ENCODE measurements around the gene RCSD1.

RCSD1 gene

DNA sequence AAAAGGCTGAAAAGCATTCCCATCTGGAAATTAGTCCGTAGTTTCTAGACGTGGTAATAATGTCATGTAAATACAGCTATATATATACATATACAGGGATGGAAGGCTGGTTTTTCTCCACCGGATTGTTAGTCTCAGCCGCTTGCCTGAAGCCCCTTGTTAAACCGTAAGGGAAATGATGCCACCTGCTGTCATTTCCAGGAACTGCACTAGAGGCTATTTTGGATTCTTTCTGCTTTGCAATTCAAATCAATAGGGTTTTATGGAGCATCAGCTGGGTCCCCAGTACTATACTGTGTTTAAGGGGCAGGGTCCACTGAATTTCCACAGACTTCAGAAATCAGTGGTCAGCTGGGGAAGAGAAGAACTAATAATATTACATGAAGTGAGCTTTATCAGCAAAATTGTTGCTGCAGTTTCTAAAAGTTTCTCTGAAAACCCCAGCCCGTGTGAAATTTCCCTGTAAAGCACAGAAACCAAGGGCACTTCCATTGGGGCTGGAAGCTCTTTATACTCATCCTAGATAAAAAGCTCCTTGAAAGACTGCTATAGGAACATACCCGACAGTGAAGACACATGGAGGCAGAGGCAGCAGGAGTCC, 58.0 kb downstream of the RCSD1 start:
- peak; percentile 83 for DNase-seq (ENCODE audit: low spot score)

DNA sequence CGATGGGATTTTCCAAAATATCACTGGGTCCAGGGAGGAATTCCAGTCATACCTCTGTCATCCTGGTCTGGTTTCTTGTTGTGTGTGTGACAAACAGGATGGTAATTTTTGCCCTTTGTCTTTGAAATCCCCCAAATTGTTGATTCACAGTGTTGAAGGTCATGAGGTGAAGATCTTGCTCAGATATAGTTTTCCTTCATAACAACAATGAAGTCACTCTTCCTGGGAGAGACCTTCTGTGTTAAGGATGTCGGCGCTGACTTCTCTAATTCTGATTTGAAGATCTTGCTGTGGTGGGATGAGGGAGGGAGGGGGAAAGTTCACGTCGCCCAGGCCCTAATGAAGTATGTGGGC, 59.5 kb downstream of the RCSD1 start:
- peak; percentile 39 for DNase-seq (ENCODE audit: low spot score)

DNA sequence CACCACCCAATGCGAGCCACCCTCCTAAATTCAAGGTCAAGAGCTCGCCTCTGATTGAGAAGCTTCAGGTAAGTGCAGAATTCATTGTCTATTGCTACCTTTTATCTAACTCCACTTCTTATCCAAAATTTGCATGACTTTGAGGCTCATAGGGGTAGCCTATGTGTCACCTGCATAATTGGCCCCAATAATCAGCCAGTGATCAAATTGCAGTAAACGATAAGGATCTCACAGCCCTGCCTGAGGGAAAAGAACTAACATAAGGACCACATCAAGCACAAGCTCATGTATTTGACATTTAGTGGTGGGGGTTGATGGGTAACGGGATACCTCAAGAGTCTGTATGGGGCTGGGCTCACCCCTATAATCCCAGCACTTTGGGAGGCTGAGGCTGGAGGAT, 60.0 kb downstream of the RCSD1 start:
- DNase-seq (ENCODE audit: low spot score), result no peak

DNA sequence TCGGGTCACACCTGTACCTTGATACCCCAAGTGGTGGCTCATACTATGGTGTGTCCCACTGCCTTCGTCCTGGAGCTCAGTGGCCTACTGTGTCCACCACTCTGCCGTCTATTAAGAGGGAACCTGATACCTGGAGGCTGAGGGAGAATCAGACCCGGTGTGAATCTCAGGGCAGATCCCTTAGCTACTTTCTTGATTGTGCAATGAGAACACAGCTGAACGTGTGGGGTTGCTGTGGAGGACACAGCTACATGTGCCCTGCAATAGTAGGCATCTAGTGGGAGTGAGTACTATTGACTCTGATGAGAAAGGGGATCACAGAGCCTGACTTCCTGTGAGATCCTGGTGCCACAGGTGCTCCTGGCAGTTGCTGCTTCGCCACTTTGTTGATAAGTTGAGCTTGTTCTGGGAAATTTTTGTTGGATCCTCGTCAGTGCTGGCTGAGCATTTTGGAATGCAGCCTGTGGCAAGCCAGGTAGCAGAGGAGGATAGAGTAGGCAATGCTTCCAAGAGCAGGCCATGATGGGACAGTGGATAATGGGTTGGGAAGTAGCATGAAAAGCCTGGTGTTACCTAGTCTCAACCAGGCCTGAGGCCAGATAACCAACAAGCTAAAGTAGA, 63.5 kb downstream of the RCSD1 start:
- no peak for DNase-seq (ENCODE audit: low spot score)

DNA sequence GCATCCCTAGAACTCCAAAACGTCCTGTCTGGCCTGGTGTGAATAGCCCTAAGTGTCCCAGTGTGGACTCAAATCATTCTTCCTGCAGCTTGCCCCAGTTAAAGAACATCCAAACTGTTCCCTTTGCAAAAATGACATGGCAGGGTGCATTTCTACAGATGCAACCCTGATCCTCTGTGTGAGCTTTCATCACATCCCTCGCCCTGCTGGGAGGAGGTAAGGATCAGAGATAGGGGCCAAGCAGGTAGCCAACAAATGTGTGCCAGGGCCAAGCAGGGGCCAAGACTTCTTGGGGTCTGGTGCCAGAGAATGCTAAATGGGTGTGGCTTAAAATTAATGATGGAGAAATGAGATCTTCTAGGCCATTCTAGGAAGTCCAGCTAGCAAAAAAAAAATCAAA, 64.7 kb downstream of the RCSD1 start:
- DNase-seq (ENCODE audit: low spot score), result no peak

DNA sequence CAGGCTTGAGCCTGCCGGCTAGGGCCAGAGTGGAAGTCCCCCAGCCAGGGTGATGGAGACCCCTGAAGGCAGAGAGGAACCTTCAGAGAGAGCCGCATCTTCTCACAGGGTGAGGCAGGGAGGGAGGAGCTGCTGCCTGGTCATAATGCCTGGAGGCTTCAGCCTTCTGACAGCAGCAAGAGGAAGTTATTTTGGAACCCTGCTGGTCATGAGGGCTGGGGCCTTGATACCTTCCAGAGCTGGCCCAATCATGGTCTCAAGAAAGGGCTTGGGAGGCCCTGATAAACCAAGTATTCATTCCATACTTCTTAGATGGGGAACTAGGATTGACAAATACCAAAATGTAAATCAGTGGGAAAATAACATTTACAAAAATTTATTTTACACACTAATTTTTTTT, 65.1 kb downstream of the RCSD1 start:
- DNase-seq (ENCODE audit: low spot score), result no peak

DNA sequence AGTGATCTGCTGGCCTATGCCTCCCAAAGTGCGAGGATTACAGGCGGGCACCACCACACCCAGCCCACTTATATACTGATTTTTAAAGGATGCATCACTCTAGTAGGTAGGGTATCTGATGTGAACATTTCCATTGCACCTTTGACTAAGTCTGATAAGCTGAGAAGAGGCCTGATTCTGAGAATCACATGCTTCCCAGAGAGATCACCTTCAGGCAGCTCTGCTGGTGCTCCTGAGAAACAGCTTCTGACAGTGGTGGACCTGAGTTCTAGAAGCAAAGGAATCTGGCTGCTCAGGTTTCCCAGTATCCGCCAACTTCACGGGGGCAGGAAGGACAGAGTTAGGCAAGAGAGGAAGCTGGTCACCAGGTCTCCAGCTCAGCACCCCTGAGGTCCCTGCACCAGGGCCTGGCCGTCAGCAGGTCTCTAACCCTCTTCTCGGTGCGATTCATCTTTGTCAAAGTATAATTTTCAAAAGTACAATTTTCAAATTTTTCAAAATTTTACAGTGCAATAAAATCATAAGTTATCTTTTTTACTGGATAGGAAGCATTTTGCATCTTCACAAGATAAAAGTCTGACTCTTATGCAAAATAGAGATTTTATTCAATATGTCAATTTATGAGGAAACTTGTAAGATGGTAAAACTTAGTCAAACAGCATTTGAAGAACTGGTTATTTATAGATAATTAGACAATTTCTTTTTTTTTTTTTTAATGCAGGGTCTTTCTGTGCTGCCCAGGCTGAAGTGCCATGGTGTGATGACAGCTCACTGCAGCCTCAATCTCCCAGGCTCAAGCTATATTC, 65.9 kb downstream of the RCSD1 start:
- DNase-seq (ENCODE audit: low spot score), result no peak

DNA sequence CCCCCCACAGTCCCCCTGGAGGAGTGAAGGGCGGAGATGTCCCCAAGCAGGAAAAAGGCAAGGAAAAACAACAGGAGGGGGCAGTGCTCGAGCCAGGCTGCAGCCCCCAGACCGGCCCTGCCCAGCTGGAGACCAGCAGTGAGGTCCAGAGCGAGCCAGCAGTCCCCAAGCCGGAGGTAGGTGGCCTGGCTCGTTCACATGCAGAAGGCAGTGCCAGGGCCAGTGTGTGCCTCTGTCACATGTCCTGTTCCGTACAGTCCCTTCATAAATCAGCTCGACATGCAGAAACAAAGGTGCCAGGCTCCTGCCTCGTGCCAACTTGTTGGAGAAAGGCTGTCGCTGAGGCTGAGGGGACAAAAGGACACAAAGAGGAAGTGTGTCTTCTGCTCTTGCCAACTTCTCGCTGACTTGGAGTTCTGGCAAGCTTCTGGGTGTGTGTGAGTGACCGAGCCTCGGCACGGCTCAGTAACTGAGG, 67.7 kb downstream of the RCSD1 start:
- no peak for DNase-seq (ENCODE audit: low spot score)

DNA sequence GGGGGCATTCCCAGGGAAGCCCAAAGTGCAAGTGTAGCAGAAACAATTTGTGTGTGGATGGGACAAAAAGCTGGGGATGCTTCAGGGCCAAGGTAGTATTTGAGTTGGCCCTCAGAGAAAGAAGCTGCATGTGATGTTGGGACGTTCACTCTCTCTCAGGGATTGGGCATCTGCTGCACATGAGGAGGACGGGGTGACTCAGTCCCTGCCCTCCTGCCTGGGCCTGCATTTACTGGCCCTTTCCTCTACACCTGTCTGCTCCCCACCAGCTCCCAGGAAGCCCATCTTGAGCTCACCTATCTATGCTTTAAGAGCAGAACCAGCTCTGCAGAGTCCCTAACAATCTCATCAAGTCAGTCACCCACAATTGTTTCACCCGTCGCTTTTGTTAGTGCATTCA, 68.3 kb downstream of the RCSD1 start:
- DNase-seq (ENCODE audit: low spot score), result no peak

DNA sequence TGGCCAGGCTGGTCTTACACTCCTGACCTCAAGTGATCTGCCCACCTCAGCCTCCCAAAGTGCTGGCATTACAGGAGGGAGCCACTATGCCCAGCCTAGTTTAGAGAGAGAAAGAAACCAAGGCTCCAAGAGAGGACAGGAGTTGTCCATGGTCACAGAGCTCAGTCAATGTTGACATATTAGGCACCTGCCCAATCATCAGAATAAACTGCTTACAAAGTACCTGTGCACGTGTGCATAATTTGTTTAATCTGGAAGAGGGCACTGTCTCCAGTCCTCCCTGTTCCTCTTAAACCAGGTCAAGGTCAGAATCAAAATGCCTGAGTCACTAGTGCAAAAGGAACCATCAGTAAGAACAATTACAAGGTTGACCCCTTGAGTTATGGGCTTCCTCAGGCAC, 71.5 kb downstream of the RCSD1 start:
- DNase-seq (ENCODE audit: low spot score), result no peak

DNA sequence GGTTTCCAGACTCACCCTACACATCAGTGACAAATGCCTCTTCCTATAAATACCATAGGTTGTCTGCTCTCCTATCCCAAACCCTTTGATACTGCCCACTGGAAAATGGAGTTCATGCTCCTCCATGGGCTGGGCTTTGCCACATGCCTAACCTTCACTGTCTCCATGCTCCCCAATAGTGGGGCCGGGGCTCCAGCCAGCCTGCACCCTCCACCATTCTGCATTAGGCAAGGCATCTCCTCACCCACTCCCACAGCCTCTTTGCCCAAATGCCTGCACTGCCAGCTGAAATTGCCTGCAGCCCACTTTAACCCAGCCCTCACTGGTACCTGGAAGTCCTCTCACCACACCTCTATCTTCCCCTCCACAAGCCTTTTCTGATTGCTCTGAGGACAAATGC, 73.5 kb downstream of the RCSD1 start:
- no peak for DNase-seq (ENCODE audit: low spot score)

DNA sequence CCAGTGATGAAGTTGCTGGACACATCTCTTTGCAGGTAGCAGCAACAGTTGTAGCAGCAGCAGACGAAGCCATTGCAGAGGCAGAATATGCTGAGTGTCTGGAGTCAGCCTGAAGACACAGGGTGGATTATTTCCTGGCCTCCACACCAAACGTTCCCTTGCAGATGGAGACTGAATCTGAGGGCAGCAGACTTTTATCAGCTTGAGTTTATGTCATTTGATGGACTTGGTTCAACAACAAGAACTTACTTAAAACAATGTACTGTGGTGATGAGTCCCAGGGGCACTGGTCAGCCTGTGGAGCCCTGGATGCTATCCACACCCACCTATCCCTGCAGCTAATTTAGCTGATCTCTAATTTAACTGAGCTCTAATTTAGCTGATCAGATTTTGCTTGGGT, 74.7 kb downstream of the RCSD1 start:
- DNase-seq (ENCODE audit: low spot score), result no peak

DNA sequence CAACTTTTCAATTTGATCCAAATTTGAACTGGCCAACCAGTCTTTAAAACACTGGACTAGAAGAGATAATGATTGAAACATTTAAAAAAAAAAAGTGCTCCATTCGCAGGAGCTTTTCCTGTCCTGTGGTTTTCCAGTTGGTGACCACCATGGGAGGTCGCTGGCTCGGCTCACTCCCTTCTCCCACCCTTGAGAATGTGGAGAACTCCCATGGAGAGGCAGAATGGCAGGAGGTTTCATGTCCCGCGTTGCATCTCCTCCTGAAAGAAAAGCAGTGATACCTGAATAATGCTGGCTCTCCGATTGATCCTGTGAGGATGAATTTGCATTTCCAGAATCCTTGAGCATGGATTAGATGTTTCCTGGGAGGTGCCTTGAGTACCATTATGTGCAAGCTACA, 75.2 kb downstream of the RCSD1 start:
- no peak for DNase-seq (ENCODE audit: low spot score)

DNA sequence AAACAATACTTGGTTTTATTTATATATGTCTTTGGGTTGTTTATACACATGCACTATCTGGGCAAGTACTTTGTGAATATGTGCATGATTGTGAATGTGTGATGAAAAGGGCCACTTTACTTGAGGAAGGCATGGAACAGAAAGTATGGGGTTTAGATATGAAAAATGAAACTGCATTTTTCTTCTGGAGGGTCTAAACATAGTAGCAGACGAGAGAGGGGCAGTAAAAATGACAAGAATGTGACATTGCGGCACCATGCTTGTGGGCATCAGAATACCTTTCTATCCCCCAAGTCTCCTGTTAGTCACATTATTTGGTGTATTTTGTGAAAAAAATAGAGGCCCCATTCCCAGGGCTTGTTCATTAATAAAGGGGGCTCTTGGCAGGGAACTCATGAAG, 76.3 kb downstream of the RCSD1 start:
- no peak for DNase-seq (ENCODE audit: low spot score)

DNA sequence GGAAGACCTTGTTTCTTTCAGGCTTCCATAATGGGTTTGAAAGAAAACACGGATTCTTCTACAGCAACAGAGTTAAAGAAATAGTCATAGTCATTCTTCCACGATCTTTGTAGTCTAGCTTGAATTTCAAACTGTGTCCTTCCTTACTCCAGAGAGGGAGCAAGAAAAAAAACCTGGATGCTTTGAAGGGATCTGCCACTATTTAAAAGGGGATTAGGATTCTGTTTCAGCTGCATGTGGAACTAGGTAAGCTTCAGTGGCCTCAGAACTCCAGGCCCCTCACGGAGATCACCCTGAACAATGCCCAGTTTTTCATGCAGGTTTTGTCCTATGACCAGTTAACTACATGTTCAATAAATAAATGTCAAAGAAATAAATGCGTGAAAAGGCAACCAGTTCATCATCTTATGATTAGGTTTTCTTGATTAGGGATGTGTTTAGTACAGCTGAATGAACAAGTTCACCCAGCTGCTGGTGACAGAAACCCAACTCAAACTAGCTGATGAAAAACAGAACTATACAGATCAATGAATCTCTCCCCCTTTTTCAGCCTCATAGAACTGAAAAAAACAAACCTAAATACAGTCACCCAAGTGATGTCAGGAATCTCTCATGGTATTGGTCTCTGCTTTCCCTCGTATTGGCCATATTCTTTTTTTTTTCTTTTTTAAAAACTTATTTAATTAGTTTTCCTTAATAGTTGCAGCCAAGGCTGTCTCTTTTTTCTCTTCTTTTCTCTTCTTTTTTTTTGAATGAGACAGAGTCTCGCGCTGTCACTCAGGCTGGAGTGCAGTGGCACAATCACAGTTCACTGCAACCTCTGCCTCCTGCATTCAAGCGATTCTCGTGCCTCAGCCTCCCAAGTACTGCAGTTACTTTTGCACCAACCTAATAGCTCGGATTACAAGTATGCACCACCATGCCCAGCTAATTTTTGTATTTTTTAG, 77.2 kb downstream of the RCSD1 start:
- no peak for DNase-seq (ENCODE audit: low spot score)

DNA sequence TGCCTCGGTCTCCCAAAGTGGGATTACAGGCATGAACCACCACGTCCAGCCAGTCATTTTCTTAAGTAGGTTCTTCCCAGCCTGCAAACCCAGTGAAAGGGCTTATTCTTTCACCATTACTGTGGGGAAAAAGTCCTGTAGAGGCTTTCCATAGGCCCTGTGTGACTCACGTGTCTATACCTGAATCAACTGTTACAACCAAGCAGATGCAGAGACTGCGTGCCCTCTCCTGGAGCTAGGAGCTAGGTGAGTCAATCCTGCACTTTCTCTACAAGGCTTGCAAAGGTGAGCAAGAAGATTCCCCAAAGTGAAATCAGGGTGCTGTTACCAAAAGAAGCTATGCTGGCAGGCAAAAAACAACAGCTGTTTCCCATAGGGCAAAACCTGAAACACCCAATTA, 77.9 kb downstream of the RCSD1 start:
- DNase-seq (ENCODE audit: low spot score), result no peak

DNA sequence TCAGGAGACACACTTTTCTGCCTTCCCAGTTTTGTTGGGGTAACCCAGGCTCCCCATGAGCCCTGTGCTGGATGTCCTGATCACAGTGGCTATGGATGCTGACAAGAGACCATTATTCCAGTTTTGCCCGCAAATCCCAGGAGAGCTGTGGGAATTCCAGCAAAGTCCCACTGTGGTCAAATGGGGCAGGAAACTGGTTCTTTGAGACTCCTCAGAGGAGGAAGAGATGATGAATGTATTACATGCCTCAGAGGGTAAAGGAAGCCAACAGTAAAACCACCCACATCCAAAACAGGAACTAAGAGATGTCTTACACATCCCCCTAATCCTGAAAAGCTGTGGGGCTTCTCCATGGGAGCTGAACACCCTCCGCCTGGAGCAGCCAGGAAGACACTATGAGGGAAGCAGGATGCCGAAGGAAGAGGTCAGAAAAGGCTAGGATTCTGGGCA, 78.9 kb downstream of the RCSD1 start:
- peak; percentile 87 for DNase-seq (ENCODE audit: low spot score)

DNA sequence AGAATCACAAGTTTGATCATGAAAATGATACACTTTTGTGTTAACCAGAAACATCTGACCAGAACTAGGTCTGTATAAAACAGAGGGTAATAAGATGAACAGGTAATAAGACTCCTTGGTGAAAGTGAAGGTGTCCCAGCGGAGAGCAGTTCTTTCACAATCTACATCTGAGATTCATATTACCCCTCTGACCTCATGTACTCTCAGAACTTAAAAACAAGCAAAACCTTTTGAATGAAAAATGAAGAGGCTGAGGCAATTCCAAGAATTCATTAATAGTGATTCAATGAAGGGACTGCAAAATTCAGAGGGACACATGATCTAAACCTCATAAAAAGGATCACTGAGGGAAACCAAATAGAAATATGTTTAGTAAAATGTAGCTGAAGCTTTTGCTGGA, 80.8 kb downstream of the RCSD1 start:
- DNase-seq (ENCODE audit: low spot score), result no peak

DNA sequence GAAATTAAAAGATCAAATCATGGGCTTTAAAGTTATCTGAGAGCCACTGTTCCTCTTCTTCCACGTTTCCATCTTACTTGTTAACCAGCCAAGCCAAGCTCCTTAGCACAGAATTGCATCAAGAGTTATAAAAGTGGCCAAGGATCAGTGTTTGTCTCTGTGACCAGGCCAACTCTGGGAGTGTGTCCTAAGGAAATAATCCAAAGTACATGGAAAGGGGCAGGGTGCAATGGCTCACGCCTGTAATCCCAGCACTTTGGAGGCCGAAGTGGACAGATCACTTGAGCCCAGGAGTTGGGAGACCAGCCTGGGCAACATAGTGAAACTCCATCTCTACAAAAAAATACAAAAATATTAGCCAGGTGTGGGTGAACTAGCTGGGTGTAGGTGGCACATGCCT, 81.8 kb downstream of the RCSD1 start:
- no peak for DNase-seq (ENCODE audit: low spot score)

DNA sequence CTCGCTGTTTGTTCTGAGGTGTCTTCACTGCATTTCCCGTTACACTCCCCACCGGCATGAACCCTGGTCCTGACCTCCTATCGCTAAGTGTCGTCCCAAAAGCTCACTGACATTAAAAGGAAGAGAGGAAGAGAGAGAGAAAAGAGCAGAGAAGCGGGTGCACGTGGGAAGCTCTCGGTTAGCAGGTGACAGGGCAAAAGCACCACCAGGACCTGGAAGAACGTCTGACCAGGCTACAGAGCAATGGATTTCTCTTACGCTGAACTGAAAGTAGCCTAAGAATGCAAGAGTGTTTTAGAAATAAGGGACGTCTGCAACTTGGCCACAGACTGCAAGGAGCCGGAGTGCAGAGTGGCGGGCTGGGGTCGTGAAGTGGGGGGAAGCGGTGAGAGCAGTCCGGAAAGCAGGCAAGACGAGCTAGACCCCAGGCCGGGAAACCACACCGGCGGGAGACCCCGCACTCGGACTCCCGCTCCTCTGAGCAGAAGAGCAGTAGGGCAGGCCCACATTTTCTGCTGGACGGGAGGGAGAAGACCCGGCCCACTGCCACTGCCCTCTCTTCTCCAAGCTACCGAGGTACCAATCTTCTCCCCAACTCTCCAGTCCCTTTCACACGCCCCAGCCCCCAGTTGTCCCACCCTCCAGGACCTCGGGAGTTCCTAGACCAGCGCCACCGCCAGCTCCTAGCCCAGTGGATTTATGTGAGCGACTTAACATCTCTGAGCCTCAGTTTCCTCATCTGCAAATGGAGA, 83.5 kb downstream of the RCSD1 start:
- DNase-seq (ENCODE audit: low spot score), result no peak

DNA sequence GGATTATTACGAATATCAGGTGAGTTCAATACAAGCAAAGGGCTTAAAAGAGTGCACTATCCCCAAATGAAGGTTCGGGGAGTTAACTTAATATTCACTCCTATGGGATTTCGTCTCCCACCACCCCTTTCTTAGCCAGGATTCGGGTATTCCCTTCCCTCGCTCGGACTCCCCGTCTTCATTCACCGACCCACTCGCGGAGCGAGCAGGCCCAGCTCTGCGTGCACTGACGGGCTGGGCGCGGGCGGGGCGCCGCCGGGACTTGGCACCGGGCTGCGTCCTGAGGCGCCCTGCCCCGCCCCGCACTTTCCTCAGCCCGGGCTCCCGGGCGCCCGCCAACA, 84.0 kb downstream of the RCSD1 start:
- DNase-seq (ENCODE audit: low spot score), result no peak
